Daoy (cell line): ENCODE measurements around the gene CHMP5. TPM values are rescaled to one million over a fixed set of nuclear protein-coding genes. Genes with fewer than 3 reads are reported as not detected.
"Not testable (repeated sequence)": the region's sequence is repeated elsewhere in the genome, so short reads cannot be mapped to it uniquely, and the experiment has no call there.

Experiments used
- DNase-seq: peaks from one replicate; pipeline ENCODE4 v3.0.0-alpha.2; 2015; ENCODE audit warnings: low read depth
- total RNA-seq: library from RNA; depleted of rRNA; stranded (reverse); fragments of >200 nt; shearing (Covaris generic); gene quantifications from 2 replicates; pipeline ENCODE4 v1.2.3, GENCODE V29; 2014; rRNA removed

CHMP5 gene
- total RNA-seq, 1 experiment from 2014 or later, result 169 TPM

DNA sequence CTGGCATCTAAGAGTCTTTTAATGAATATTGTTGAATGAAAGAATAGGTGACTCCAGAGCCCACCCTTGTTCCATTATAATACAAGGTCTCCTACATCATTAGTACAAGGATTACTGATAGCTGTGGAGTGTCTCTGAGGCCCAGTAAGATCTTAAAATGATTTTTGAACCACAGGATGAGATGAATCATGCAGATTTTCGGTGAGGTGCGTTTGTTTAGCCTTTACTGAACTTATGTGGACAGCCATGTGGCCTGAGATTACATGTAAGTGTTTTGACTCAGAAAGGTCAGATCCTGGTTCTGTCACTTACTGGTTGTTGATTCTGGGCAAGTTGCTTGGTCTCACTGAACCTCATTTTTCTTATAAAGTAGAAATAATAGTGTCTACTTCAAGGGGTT, 47.1 kb downstream of the CHMP5 start:
- DNase-seq, result no peak

DNA sequence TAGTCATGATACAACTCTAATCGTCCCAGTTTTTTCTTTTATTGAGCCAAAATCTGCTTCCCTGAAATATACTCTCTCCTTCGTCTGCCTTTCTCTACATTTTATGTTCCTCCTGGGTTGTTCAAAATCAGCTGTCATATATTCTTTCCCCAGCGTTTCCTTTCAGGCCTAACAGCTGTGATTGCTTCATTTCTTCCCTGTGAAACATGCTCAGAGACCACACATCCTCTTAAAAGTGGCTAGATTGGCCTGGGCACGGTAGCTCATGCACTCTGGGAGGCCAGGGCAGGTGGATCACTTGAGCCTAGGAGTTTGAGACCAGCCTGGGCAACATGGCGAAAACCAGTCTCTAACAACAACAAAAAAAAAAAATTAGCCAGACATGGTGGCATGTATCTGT, 50.5 kb downstream of the CHMP5 start:
- no peak for DNase-seq

GRCh38 chr9:33317136-33317535, 52.3 kb downstream of the CHMP5 start:
- not testable (repeated sequence) for DNase-seq

GRCh38 chr9:33318225-33318624, 53.4 kb downstream of the CHMP5 start:
- no peak for DNase-seq

DNA sequence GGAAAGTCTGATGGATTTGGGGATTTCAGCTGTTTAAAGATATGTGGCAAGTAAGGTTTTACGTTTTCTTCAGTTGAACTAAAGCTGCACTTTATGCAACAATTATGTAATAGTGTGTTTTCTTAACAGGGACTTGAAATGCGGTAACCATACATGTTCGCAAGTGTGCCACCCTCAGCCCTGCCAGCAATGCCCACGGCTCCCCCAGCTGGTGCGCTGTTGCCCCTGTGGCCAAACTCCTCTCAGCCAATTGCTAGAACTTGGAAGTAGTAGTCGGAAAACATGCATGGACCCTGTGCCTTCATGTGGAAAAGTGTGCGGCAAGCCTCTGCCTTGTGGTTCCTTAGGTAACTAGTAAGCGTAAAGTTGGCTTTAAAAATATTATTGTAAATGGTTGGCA, 53.9 kb downstream of the CHMP5 start:
- DNase-seq, result no peak

GRCh38 chr9:33320230-33320567, 55.4 kb downstream of the CHMP5 start:
- DNase-seq, result no peak

GRCh38 chr9:33320568-33321261, 55.9 kb downstream of the CHMP5 start:
- peak; percentile 89 for DNase-seq

DNA sequence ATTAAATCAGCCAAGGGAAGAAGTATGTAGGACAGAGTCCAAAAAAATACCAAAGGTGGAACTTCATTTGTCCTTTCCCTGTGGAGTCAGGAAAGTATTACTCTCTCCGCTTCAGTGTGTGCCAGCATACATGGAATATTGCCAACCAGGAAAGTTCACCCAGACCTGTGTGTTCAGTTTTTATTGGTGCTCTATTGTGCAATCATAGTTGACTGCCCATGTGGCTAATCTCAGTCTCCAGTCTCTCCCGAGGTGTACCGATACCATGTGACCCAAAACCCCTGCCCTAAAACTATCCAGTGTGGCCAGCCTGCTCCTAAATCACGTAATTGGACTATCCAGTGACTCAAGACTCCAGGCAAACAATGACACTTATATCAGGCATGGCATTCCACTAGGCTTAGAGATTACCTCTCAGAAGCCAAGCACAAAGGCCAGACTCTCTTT, 64.3 kb downstream of the CHMP5 start:
- peak; percentile 97 for DNase-seq

DNA sequence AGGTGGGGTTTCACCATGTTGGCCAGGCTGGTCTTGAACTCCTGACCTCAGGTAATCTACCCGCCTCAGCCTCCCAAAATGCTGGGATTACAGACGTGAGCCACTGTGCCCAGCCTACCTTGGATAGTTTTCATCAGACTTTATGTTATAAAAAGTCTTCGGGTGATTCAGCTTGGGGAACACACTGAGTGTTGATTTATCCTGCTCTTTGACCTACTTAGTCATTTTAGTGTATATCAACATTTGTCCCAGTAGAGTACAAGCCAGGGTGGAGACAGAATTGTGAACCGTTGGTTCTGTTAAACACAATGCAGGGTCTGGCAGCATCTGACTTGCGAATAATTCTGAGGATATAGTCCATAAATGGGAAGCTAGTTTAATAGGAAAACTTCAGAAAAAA, 65.1 kb downstream of the CHMP5 start:
- peak; percentile 79 for DNase-seq

- DNase-seq, result no peak
These were observed 66.6 kb downstream of the CHMP5 start for GRCh38 chr9:33331377-33331891.

Other genes starting within 250 kb of the CHMP5 start
- gene DNAJA1, start 239.8 kb upstream of the CHMP5 start, total RNA-seq, result 361 and 385 TPM in 2 replicates
- 43.9 and 44.3 TPM in 2 replicates for gene SMU1, start 188.4 kb upstream of the CHMP5 start, total RNA-seq
- gene B4GALT1, start 97.7 kb upstream of the CHMP5 start, total RNA-seq, result 19.1 and 19.2 TPM in 2 replicates
- not detected in 2 replicates for gene SPINK4, start 24.9 kb upstream of the CHMP5 start, total RNA-seq
- gene BAG1, start 341 bp upstream of the CHMP5 start, total RNA-seq, result 85.7 and 139 TPM in 2 replicates
- 20.3 and 29.1 TPM in 2 replicates for gene NFX1, start 25.5 kb downstream of the CHMP5 start, total RNA-seq
- gene AQP7, start 137.5 kb downstream of the CHMP5 start, total RNA-seq, result not detected in 2 replicates
- gene AQP3, start 182.5 kb downstream of the CHMP5 start, total RNA-seq, result 1.9 and 3.5 TPM in 2 replicates
- gene NOL6, start 208.9 kb downstream of the CHMP5 start, total RNA-seq, result 69.0 and 74.6 TPM in 2 replicates